ENCODE data around the gene TRAPPC3L.

Gene TRAPPC3L

DNA sequence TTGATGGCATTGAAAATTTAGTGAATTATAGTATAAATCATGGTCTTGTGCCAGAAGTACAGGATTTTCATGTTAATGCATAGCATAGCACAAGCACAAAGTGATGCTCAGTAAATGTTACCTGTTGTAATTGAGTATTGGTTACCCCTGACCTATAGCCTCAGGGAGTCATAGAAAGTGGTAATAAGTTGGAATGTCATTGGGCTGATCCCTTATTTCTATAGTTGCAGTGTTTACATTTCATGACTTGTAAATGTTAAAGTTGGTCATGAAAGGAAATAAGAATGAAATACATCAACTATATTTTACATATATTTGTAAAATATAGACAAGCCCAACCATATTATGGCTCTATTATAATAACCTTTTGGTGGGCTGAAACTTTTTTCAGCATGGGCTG lies 32.9 kb upstream of the TRAPPC3L start:
- H3K4me3 ChIP-seq (ENCODE audit: low read depth, low read length), result no peak overlapping the region
- POLR2A ChIA-PET, result no interaction called here
- DNase-seq (ENCODE audit: low read depth, low spot score), result no peak
- TF ChIP-seq, protein P1, sequence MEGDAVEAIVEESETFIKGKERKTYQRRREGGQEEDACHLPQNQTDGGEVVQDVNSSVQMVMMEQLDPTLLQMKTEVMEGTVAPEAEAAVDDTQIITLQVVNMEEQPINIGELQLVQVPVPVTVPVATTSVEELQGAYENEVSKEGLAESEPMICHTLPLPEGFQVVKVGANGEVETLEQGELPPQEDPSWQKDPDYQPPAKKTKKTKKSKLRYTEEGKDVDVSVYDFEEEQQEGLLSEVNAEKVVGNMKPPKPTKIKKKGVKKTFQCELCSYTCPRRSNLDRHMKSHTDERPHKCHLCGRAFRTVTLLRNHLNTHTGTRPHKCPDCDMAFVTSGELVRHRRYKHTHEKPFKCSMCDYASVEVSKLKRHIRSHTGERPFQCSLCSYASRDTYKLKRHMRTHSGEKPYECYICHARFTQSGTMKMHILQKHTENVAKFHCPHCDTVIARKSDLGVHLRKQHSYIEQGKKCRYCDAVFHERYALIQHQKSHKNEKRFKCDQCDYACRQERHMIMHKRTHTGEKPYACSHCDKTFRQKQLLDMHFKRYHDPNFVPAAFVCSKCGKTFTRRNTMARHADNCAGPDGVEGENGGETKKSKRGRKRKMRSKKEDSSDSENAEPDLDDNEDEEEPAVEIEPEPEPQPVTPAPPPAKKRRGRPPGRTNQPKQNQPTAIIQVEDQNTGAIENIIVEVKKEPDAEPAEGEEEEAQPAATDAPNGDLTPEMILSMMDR (IDR thresholded peaks at IDR 0.05; ENCODE audit: insufficient read depth, low read length, missing control alignments), result no peak
- CTCF ChIA-PET, result interaction anchor here (0.8 to 1.5 kb wide), 5 partner anchors 9 to 309 kb away, joined by 3 to 6 read pairs (median 4); no protein-coding TSS in a partner anchor

DNA sequence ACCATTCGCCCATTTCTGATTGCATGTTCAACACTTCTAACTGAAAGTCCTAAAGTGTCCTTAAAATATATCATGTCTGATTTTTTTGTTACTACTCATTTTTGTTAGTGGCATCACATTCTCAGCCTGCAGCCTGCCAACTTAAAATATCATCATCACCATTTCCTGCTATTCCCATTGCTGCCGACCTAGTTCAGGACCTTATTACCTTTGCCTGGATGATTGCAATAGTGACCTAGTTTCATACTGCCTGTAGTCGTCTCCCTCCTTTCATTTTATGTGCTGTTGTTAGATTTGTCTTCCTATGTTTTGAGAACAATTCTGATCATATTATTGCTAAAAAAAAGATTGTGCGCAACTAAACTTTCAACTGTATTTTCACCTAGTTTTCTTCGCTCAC lies 32.0 kb upstream of the TRAPPC3L start:
- ChIA-PET CTCF (interaction anchor here (0.8 to 1.3 kb wide), 4 partner anchors 10 to 309 kb away, joined by 3 to 6 read pairs (median 4); no protein-coding TSS in a partner anchor), POLR2A (no interaction called here)
- DNase-seq (ENCODE audit: low read depth, low spot score), result no peak
- TF ChIP-seq, protein P1 (IDR thresholded peaks at IDR 0.05; ENCODE audit: insufficient read depth, low read length, missing control alignments), result no peak
- H3K4me3 ChIP-seq (ENCODE audit: low read depth, low read length), result no peak overlapping the region

DNA sequence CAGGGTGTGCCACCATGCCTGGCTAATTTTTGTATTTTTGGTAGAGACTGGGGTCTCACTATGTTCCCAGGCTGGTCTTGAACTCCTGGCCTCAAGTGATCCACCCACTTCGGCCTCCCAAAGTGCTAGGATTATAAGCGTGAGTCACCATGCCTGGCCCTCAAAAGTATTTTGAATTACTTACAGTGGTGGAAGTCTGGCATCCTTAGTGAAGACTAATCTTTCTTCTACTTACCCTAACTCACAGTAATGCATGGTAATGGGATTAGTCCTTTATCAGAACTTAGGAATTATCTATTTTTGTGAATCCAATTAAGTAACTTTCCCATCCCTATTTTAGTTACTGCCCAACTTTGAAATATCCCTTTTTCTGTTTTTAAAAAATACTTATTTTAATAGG lies 29.7 kb upstream of the TRAPPC3L start:
- H3K4me3 ChIP-seq (ENCODE audit: low read depth, low read length), result no peak overlapping the region
- ChIA-PET CTCF (interaction anchor here (7.4 kb wide), 1 partner anchor 16 kb away, joined by 66 read pairs; no protein-coding TSS in a partner anchor), POLR2A (no interaction called here)
- no peak for DNase-seq (ENCODE audit: low read depth, low spot score)
- TF ChIP-seq, protein P1 (IDR thresholded peaks at IDR 0.05; ENCODE audit: insufficient read depth, low read length, missing control alignments), result no peak

DNA sequence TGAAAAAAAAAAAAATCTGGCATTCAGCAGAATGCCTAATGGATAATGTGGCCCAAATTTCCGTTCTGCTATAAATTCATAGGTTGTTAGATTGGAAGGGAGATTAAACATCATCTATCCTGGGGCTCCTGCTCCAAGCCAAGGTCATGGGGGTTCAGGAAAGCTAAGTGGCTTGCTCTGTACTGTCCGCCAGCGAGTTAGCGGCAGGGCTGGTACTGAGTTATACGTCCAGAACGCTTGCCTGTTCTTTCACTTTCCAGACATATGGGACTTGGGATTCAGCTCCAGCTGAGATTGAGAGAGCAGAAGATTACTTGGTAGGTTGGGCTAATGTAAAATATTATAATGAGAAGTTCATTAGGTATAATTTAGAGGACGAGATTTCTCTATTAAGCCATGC lies 26.7 kb upstream of the TRAPPC3L start:
- peak overlapping the region; percentile 83 for H3K4me3 ChIP-seq (ENCODE audit: low read depth, low read length)
- POLR2A ChIA-PET, result interaction anchor here (0.6 to 1.7 kb wide), 3 partner anchors 108 to 320 kb away, joined by 3 to 6 read pairs (median 4); no protein-coding TSS in a partner anchor
- CTCF ChIA-PET, result interaction anchor here (1.1 to 7.4 kb wide), 8 partner anchors 9 to 303 kb away, joined by 3 to 66 read pairs (median 20); no protein-coding TSS in a partner anchor
- no peak for DNase-seq (ENCODE audit: low read depth, low spot score)
- TF ChIP-seq, protein P1 (IDR thresholded peaks at IDR 0.05; ENCODE audit: insufficient read depth, low read length, missing control alignments), result no peak

DNA sequence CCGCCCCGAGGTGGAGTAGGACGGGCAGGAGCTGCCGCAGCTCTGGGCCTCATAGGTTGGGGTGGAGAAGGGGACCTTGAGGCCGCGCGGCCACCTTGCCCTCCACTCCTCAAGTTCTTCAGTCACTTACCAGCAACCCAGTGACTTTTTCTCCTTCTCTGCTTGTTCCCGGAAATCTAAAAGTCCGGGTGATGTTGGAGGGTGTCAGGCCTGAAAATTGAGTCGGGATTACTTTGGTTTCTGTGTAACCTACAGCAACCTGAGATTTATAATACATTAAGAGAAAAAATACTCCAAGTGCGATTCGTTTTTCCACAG lies 26.2 kb upstream of the TRAPPC3L start:
- TF ChIP-seq, protein P1 (IDR thresholded peaks at IDR 0.05; ENCODE audit: insufficient read depth, low read length, missing control alignments), result no peak
- CTCF ChIA-PET, result interaction anchor here (0.9 to 7.4 kb wide), 14 partner anchors 9 to 353 kb away, joined by 3 to 66 read pairs (median 7); no protein-coding TSS in a partner anchor
- POLR2A ChIA-PET, result interaction anchor here (0.6 to 1.7 kb wide), 6 partner anchors 10 to 355 kb away, joined by 3 to 6 read pairs (median 4); no protein-coding TSS in a partner anchor
- DNase-seq (ENCODE audit: low read depth, low spot score), result no peak
- H3K4me3 ChIP-seq (ENCODE audit: low read depth, low read length), result peak overlapping the region; percentile 83

DNA sequence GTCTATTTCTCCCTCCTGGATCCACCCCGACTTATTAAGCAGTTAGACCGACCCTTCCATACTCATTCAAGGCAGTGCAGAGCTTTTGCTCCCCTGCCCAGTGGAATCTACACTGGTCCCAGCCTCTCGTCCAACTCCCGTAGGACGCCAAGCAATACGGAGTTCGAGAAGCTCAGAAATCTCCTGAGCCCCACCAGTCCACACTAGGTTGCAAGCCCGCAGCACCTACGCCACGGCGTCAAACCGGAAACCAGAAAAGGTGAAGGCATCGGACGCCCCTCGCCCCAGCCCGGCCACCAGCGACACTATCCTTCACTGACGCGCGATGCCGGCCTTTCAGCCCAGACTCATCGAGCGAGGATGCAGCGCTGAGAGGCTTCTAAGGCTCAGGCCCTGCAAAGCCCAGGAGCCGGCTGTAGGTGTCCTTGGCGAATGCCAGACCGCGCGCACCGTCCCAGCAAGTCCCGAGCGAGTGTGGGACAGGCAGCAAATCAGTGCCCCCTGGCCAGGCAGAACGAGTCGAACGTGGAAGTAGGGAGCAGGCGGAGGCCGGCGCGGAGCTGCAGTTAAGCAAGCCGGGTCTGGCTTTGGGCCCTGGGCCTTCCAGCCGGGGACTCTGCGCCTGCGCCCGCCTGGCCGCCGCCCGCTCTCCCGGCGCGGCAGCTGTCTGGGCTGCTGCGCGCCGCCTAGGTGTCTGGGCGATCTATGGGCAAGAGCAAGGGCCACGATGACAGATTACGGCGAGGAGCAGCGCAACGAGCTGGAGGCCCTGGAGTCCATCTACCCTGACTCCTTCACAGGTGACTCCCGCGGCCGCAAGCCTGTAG lies 25.6 kb upstream of the TRAPPC3L start, which contains the start of gene RWDD1:
Gene RWDD1 (plus strand): TSS at position 649 of the 827 bp plus-strand sequence. CDS start 79 bp downstream, at position 728.
- TF ChIP-seq, protein P1 (IDR thresholded peaks at IDR 0.05; ENCODE audit: insufficient read depth, low read length, missing control alignments), result peak; percentile 2
- CTCF ChIA-PET, result interaction anchor here (0.7 to 7.4 kb wide), 16 partner anchors 8 to 356 kb away, joined by 3 to 66 read pairs (median 4); no protein-coding TSS in a partner anchor
- POLR2A ChIA-PET, result interaction anchor here (0.6 to 1.7 kb wide), 6 partner anchors 10 to 354 kb away, joined by 3 to 6 read pairs (median 4); no protein-coding TSS in a partner anchor
- DNase-seq (ENCODE audit: low read depth, low spot score), result peak; percentile 98
- H3K4me3 ChIP-seq (ENCODE audit: low read depth, low read length), result peak within 1 kb of the TSS; percentile 94

Measured in AG04449 (cell line).